OCI-LY7 (cell line): Measurements from ENCODE around the gene CUX1. TPM values are rescaled to one million over a fixed set of nuclear protein-coding genes. Genes with fewer than 3 reads are reported as not detected.

Experiments
- BruUV-seq: library from RNA; stranded (reverse); fragments of 400-500 nt; replicated peaks from 2 replicates; lab custom pipeline; 2021; lab: Mats Ljungman, UMichigan
- CTCF ChIA-PET: fragments of 300-600 bp; sonication (Branson Sonifier 250); formaldehyde crosslinking; loops from one replicate; lab custom pipeline; 2022; ENCODE audit warnings: antibody characterized with exemption; ENCODE audit not compliant: unreplicated experiment; lab: Charles Lee
- POLR2A ChIA-PET: fragments of 300-600 bp; sonication (Branson Sonifier 250); formaldehyde crosslinking; loops from one replicate; lab custom pipeline; 2022; ENCODE audit warnings: antibody characterized with exemption; lab: Charles Lee
- DNase-seq: peaks from one replicate; pipeline ENCODE4 v3.0.0-alpha.2; 2015; ENCODE audit warnings: low spot score
- H2AFZ ChIP-seq: fragments of 200-600 bp; sonication (generic), shearing (Covaris generic); 2 replicates; pipeline ENCODE4 v1.6.1; 2014; ENCODE audit warnings: mild to moderate bottlenecking, antibody characterized with exemption, low read length, moderate library complexity
- H3K27ac ChIP-seq: fragments of 200-600 bp; sonication (generic); 2 replicates; pipeline ENCODE4 v1.5.1; 2014; ENCODE audit warnings: mixed run types, low read depth, mild to moderate bottlenecking, moderate library complexity, low read length, inconsistent platforms; ENCODE audit not compliant: poor library complexity, severe bottlenecking
- H3K36me3 ChIP-seq: fragments of 200-600 bp; sonication (generic); 2 replicates; pipeline ENCODE4 v1.6.1; 2014; ENCODE audit warnings: mild to moderate bottlenecking, antibody characterized with exemption, low read length, moderate library complexity, mixed read lengths; ENCODE audit not compliant: insufficient read depth
- H3K4me1 ChIP-seq: fragments of 200-600 bp; sonication (generic); 2 replicates; pipeline ENCODE4 v1.5.1; 2014; ENCODE audit warnings: mild to moderate bottlenecking, low read length; ENCODE audit not compliant: insufficient read depth, poor library complexity, severe bottlenecking
- H3K4me2 ChIP-seq: fragments of 200-600 bp; sonication (generic); 2 replicates; pipeline ENCODE4 v1.6.1; 2014; ENCODE audit warnings: mild to moderate bottlenecking, low read length
- H3K4me3 ChIP-seq: fragments of 200-600 bp; sonication (generic); 2 replicates; pipeline ENCODE4 v1.5.1; 2014; ENCODE audit warnings: mild to moderate bottlenecking, low read depth, low read length; ENCODE audit not compliant: poor library complexity, severe bottlenecking
- H3K79me2 ChIP-seq: fragments of 200-600 bp; sonication (generic); 2 replicates; pipeline ENCODE4 v1.6.1; 2016; ENCODE audit warnings: low read depth, mild to moderate bottlenecking, low read length, moderate library complexity, mixed read lengths; ENCODE audit not compliant: insufficient read depth
- H3K9me2 ChIP-seq: fragments of 200-600 bp; sonication (generic); 2 replicates; pipeline ENCODE4 v1.6.1; 2016; ENCODE audit warnings: mild to moderate bottlenecking, low read length, mixed read lengths; ENCODE audit not compliant: insufficient read depth
- H3K9me3 ChIP-seq: fragments of 200-600 bp; sonication (generic); 2 replicates; pipeline ENCODE4 v1.6.1; 2014; ENCODE audit warnings: mild to moderate bottlenecking, mixed run types, low read length, mixed read lengths
- H4K20me1 ChIP-seq: fragments of 200-600 bp; sonication (generic); 2 replicates; pipeline ENCODE4 v1.6.1; 2014; ENCODE audit warnings: mild to moderate bottlenecking, antibody characterized with exemption, low read length, moderate library complexity, mixed read lengths; ENCODE audit not compliant: insufficient read depth
- EZH2phosphoT487 ChIP-seq: fragments of 200-600 bp; sonication (generic); IDR thresholded peaks from 2 replicates; pipeline ENCODE4 v1.6.1; 2018; ENCODE audit warnings: low read depth, borderline replicate concordance, mild to moderate bottlenecking, mixed run types, antibody characterized with exemption, low read length, moderate library complexity, mixed read lengths
- intact Hi-C: fragments of 100-400 bp; cut with micrococcal nuclease; formaldehyde crosslinking; loops from one replicate; pipeline ENCODE4 v1.10.0; 2022; ENCODE audit not compliant: unreplicated experiment
- total RNA-seq, 2 experiments: library from RNA; depleted of rRNA in 1 of 2; stranded (reverse); fragments of >200 nt in 1 of 2; shearing (Covaris generic) in 1 of 2; gene quantifications; 2 replicates each; pipeline ENCODE4 v1.2.3, GENCODE V29; 2014 to 2022
- TF ChIP-seq, protein P1 (sequence below): fragments of 200-600 bp; sonication (generic); conservative IDR thresholded peaks from 2 replicates; pipeline ENCODE4 v1.5.1; 2014; ENCODE audit warnings: mild to moderate bottlenecking, antibody characterized with exemption, low read length, moderate library complexity, mixed read lengths

Gene CUX1
- total RNA-seq, 2 experiments from 2014 or later = 143 to 199 TPM

DNA sequence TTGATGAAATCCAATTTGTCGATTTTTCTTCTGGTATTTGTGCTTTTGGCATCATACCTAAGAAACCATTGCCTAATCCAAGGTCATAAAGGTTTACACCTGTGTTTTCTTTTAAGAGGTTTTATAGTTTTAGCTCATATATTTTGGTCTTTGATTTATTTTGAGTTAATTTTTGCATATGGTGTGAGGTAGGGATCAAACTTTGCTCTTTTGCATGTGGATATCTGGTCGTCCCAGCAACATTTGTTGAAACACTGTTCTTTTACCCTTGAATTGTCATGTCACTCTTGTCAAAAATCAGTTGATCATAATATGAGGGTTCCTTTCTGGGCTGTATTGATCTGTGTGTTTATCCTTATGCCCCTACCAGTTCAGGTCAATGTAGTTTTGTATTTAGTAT is 236.7 kb downstream of the CUX1 start:
- ChIA-PET POLR2A (interaction anchor here (0.7 to 0.9 kb wide), 2 partner anchors 18 to 175 kb away, joined by 3 read pairs; no protein-coding TSS in a partner anchor), CTCF (no interaction called here)
- Histone ChIP-seq H3K9me3 (peaks cover 24% of the 10 kb centered on the region; the same call in 1 of the 2 replicates), H3K4me2 (0 out of 2 replicates have a peak overlapping the region, but pooled peaks have one; percentile 11), H3K27ac (no peak overlapping the region), H3K4me3 (no peak overlapping the region), H3K79me2 (peaks cover 74% of the 10 kb centered on the region), H3K9me2 (no peaks in the 10 kb centered on the region), H3K4me1 (peaks cover 16% of the 10 kb centered on the region), H3K36me3 (peaks cover 92% of the 10 kb centered on the region), H2AFZ (no peak overlapping the region), H4K20me1 (no peaks in the 10 kb centered on the region)
- DNase-seq = no peak
- TF ChIP-seq, protein P1, sequence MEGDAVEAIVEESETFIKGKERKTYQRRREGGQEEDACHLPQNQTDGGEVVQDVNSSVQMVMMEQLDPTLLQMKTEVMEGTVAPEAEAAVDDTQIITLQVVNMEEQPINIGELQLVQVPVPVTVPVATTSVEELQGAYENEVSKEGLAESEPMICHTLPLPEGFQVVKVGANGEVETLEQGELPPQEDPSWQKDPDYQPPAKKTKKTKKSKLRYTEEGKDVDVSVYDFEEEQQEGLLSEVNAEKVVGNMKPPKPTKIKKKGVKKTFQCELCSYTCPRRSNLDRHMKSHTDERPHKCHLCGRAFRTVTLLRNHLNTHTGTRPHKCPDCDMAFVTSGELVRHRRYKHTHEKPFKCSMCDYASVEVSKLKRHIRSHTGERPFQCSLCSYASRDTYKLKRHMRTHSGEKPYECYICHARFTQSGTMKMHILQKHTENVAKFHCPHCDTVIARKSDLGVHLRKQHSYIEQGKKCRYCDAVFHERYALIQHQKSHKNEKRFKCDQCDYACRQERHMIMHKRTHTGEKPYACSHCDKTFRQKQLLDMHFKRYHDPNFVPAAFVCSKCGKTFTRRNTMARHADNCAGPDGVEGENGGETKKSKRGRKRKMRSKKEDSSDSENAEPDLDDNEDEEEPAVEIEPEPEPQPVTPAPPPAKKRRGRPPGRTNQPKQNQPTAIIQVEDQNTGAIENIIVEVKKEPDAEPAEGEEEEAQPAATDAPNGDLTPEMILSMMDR = no peak
- no peak for TF ChIP-seq EZH2phosphoT487
- intact Hi-C loops = no loop called here
- BruUV-seq = no TSS peak

DNA sequence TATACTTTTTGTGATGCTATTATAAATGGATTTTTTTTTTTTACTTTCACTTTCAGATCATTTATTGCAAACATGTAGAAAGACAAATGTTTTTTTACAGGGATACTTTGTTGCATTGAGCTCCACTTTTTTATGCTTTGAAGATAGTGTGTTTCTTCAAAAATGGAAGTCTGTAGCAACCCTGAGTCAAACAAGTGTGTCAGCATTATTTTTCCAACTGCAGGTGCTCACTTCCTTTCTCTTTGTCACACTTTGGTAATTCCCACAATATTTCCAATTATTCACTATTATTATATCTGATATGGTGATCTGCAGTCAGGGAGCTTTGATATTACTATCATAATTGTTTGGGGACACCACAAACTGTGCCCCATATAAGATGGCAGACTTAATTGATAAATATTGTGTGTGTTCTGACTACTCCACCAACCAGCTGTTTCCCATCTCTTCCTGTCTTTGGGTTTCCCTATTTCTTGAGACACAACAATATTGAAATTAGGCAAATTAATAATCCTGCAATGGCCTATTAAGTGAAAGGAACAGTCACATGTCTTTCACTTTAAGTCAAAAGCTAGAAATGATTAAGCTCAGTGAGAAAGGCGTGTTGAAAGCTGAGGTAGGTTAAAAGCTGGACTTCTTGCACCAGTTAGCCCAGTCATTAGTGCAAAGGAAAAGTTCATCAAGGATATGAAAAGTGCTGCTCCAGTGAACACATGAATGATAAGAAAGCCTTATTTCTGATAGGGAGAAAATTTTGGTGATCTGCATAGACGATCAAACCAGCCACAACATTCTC is 238.0 kb downstream of the CUX1 start:
- H3K4me2 ChIP-seq = peak overlapping the region; percentile 11
- intact Hi-C loops = no loop called here
- POLR2A ChIA-PET = interaction anchor here (1.1 to 1.5 kb wide), 2 partner anchors 24 to 56 kb away, joined by 3 to 4 read pairs; no protein-coding TSS in a partner anchor
- TF ChIP-seq EZH2phosphoT487 = no peak
- TF ChIP-seq, protein P1 = no peak
- CTCF ChIA-PET = no interaction called here
- no TSS peak for BruUV-seq
- H3K9me2 ChIP-seq = no peaks in the 10 kb centered on the region
- H3K36me3 ChIP-seq = peaks cover 83% of the 10 kb centered on the region
- H3K27ac ChIP-seq = no peak overlapping the region
- no peak overlapping the region for H3K4me3 ChIP-seq
- H4K20me1 ChIP-seq = no peaks in the 10 kb centered on the region
- H2AFZ ChIP-seq = no peak overlapping the region
- peaks cover 16% of the 10 kb centered on the region for H3K4me1 ChIP-seq
- peaks cover 75% of the 10 kb centered on the region for H3K79me2 ChIP-seq
- no peak for DNase-seq
- H3K9me3 ChIP-seq = peaks cover 24% of the 10 kb centered on the region; the same call in 1 of the 2 replicates

DNA sequence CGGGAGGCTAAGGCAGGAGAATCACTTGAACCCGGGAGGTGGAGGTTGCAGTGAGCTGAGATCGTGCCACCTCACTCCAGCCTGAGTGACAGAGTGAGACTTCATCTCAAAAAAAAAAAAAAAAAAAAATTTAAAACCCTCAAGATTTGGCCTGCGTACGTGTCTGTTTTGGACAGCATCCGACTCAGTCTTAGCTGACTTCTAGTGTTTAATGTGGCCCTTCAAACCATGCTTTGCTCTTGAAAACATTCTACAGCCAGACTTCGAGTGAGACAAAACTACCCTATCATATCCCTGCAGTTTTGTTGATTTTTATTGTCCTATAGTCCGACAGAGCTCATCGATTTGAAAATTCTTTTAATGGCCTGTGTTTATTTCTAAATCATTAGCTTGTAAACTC is 242.1 kb downstream of the CUX1 start:
- intact Hi-C loops = no loop called here
- DNase-seq = no peak
- POLR2A ChIA-PET = interaction anchor here (0.6 to 0.9 kb wide), 2 partner anchors 18 to 211 kb away, joined by 4 to 5 read pairs; no protein-coding TSS in a partner anchor
- no peaks in the 10 kb centered on the region for H4K20me1 ChIP-seq
- BruUV-seq = no TSS peak
- H3K4me2 ChIP-seq = no peak overlapping the region
- H3K27ac ChIP-seq = no peak overlapping the region
- TF ChIP-seq, protein P1 = no peak
- TF ChIP-seq EZH2phosphoT487 = no peak
- H3K4me1 ChIP-seq = peaks cover 31% of the 10 kb centered on the region
- H3K36me3 ChIP-seq = peaks cover 59% of the 10 kb centered on the region
- H3K4me3 ChIP-seq = no peak overlapping the region
- no peaks in the 10 kb centered on the region for H3K9me2 ChIP-seq
- CTCF ChIA-PET = no interaction called here
- H3K79me2 ChIP-seq = peaks cover 84% of the 10 kb centered on the region
- H2AFZ ChIP-seq = no peak overlapping the region
- H3K9me3 ChIP-seq = peaks cover 8% of the 10 kb centered on the region; the same call in 1 of the 2 replicates
